ENCODE results near the gene CDKL5.

The CDKL5 gene

DNA sequence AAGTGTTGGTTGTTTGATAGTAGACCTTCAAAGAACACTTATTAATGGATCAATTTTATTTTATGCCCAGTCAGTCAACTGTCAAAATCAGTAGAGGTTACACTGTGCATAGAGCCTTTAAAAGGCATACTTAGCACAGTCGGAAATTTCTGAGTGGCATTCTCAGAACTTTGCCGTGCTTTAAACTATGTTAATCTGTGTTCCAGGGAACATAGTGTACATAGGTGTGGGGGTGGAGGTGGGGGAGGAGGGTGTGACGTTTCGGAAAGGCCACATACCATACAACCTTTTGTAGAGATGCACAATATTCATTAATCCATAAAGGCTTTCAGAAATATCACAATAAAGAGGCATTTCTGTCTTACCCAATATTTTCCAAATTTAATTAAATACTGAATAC lies 170.7 kb downstream of the CDKL5 start:
- DNase-seq (no peak), ATAC-seq (ENCODE audit: insufficient read depth, low read depth) (no peak)
- Histone ChIP-seq H2AFZ (ENCODE audit: low read depth, low read length) (no peak overlapping the region), H3K4me2 (ENCODE audit: insufficient read depth, low read length) (no peak overlapping the region), H3K79me2 (ENCODE audit: insufficient read depth, low read length) (no peaks in the 10 kb centered on the region), H3K27ac (ENCODE audit: low read length) (no peak overlapping the region), H3K9me3 (ENCODE audit: insufficient read depth, low read length, severe bottlenecking) (no peaks in the 10 kb centered on the region), H3K36me3 (ENCODE audit: insufficient read depth, low read length) (no peaks in the 10 kb centered on the region), H3K4me1 (ENCODE audit: insufficient read depth, low read length) (no peaks in the 10 kb centered on the region), H3K9ac (ENCODE audit: low read depth, low read length) (no peak overlapping the region), H3K4me3 (ENCODE audit: low read depth in 1 of 2, low read length in 2 of 2) (no peak overlapping the region), H4K20me1 (ENCODE audit: insufficient read depth, low read length) (no peaks in the 10 kb centered on the region), H3K27me3 (ENCODE audit: insufficient read depth, low read length, poor library complexity) (no peaks in the 10 kb centered on the region)
- TF ChIP-seq CTCF (IDR thresholded peaks at IDR 0.05; ENCODE audit: borderline replicate concordance, extremely low read depth, low read length, poor library complexity, severe bottlenecking) (no peak), EZH2 (IDR thresholded peaks at IDR 0.05; ENCODE audit: borderline replicate concordance, low read depth, low read length, severe bottlenecking) (no peak)

DNA sequence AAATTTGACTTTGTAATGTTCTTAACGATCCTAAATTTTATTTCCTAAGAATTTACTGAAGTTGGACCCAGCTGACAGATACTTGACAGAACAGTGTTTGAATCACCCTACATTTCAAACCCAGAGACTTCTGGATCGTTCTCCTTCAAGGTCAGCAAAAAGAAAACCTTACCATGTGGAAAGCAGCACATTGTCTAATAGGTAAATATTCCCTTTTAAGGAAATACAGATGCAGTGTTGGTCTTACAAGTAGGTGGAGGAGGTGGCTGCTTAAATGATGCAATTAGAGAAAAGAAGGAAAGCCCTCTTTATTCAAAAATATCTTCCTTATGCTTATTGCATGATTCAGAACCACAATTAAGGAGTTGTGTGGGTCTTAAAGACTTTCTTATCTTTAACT lies 173.0 kb downstream of the CDKL5 start:
- Histone ChIP-seq H3K9me3 (ENCODE audit: insufficient read depth, low read length, severe bottlenecking) (no peaks in the 10 kb centered on the region), H3K4me1 (ENCODE audit: insufficient read depth, low read length) (no peaks in the 10 kb centered on the region), H3K36me3 (ENCODE audit: insufficient read depth, low read length) (no peaks in the 10 kb centered on the region), H3K4me2 (ENCODE audit: insufficient read depth, low read length) (no peak overlapping the region), H3K79me2 (ENCODE audit: insufficient read depth, low read length) (no peaks in the 10 kb centered on the region), H3K27ac (ENCODE audit: low read length) (no peak overlapping the region), H3K4me3 (ENCODE audit: low read depth in 1 of 2, low read length in 2 of 2) (no peak overlapping the region), H3K27me3 (ENCODE audit: insufficient read depth, low read length, poor library complexity) (no peaks in the 10 kb centered on the region), H3K9ac (ENCODE audit: low read depth, low read length) (no peak overlapping the region), H4K20me1 (ENCODE audit: insufficient read depth, low read length) (no peaks in the 10 kb centered on the region), H2AFZ (ENCODE audit: low read depth, low read length) (no peak overlapping the region)
- DNase-seq (no peak), ATAC-seq (ENCODE audit: insufficient read depth, low read depth) (no peak)
- TF ChIP-seq EZH2 (IDR thresholded peaks at IDR 0.05; ENCODE audit: borderline replicate concordance, low read depth, low read length, severe bottlenecking): no peak
- TF ChIP-seq CTCF (IDR thresholded peaks at IDR 0.05; ENCODE audit: borderline replicate concordance, extremely low read depth, low read length, poor library complexity, severe bottlenecking): no peak

- Histone ChIP-seq H3K4me3 (ENCODE audit: low read depth in 1 of 2, low read length in 2 of 2) (no peak overlapping the region), H3K36me3 (ENCODE audit: insufficient read depth, low read length) (no peaks in the 10 kb centered on the region), H4K20me1 (ENCODE audit: insufficient read depth, low read length) (no peaks in the 10 kb centered on the region), H3K27me3 (ENCODE audit: insufficient read depth, low read length, poor library complexity) (no peaks in the 10 kb centered on the region), H2AFZ (ENCODE audit: low read depth, low read length) (no peak overlapping the region), H3K4me2 (ENCODE audit: insufficient read depth, low read length) (no peak overlapping the region), H3K9ac (ENCODE audit: low read depth, low read length) (no peak overlapping the region), H3K9me3 (ENCODE audit: insufficient read depth, low read length, severe bottlenecking) (no peaks in the 10 kb centered on the region), H3K4me1 (ENCODE audit: insufficient read depth, low read length) (no peaks in the 10 kb centered on the region), H3K79me2 (ENCODE audit: insufficient read depth, low read length) (no peaks in the 10 kb centered on the region), H3K27ac (ENCODE audit: low read length) (no peak overlapping the region)
- DNase-seq (no peak), ATAC-seq (ENCODE audit: insufficient read depth, low read depth) (no peak)
- TF ChIP-seq CTCF (IDR thresholded peaks at IDR 0.05; ENCODE audit: borderline replicate concordance, extremely low read depth, low read length, poor library complexity, severe bottlenecking) (no peak), EZH2 (IDR thresholded peaks at IDR 0.05; ENCODE audit: borderline replicate concordance, low read depth, low read length, severe bottlenecking) (no peak)
Observed at GRCh38 chrX:18607966-18608365, 182.6 kb downstream of the CDKL5 start.
